ENCODE data around the gene CACFD1. TPM values are rescaled to one million over a fixed set of nuclear protein-coding genes. Genes with fewer than 3 reads are reported as not detected.

CACFD1 gene
- total and polyA plus RNA-seq, 3 donors from 2014 or later = 34.7 to 47.9 (median 43.3) TPM

DNA sequence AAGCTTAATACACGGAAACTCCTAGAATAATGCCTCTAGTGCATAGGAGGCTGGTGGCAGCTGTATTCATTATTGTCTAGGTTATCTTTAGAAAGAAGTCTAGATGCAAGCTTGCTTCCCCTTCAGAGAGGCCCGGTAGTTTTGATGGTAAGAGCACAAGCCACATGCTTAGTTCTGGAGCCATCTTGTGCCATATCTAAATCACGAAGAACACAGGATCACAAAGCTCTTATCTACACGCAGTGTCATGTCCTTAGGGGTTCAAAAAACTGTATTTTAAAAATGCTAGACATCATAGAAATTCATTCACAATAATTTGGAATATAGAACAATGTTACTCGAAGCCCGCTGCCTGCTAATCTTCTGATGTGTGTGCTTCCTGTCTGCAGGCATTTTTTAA, 6.2 kb downstream of the CACFD1 start:
- H3K9me3 ChIP-seq = no peaks in the 10 kb centered on the region
- TF ChIP-seq, protein P1, sequence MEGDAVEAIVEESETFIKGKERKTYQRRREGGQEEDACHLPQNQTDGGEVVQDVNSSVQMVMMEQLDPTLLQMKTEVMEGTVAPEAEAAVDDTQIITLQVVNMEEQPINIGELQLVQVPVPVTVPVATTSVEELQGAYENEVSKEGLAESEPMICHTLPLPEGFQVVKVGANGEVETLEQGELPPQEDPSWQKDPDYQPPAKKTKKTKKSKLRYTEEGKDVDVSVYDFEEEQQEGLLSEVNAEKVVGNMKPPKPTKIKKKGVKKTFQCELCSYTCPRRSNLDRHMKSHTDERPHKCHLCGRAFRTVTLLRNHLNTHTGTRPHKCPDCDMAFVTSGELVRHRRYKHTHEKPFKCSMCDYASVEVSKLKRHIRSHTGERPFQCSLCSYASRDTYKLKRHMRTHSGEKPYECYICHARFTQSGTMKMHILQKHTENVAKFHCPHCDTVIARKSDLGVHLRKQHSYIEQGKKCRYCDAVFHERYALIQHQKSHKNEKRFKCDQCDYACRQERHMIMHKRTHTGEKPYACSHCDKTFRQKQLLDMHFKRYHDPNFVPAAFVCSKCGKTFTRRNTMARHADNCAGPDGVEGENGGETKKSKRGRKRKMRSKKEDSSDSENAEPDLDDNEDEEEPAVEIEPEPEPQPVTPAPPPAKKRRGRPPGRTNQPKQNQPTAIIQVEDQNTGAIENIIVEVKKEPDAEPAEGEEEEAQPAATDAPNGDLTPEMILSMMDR (IDR thresholded peaks at IDR 0.05) = no peak
- TF ChIP-seq POLR2A (IDR thresholded peaks at IDR 0.05) = no peak
- peaks cover 1% of the 10 kb centered on the region for H3K4me1 ChIP-seq
- no peaks in the 10 kb centered on the region for H3K27me3 ChIP-seq
- H3K27ac ChIP-seq = no peak overlapping the region
- H3K4me3 ChIP-seq = no peak overlapping the region
- intact Hi-C loops (cut with DNase I; ENCODE audit: low total_unique reads) = no loop called here
- 85 to 86% methylated on average over 6 of the region's 6 CpGs for WGBS, 2 donors
- no peak for DNase-seq
- H3K36me3 ChIP-seq (ENCODE audit: low read depth, missing control alignments) = no peaks in the 10 kb centered on the region

DNA sequence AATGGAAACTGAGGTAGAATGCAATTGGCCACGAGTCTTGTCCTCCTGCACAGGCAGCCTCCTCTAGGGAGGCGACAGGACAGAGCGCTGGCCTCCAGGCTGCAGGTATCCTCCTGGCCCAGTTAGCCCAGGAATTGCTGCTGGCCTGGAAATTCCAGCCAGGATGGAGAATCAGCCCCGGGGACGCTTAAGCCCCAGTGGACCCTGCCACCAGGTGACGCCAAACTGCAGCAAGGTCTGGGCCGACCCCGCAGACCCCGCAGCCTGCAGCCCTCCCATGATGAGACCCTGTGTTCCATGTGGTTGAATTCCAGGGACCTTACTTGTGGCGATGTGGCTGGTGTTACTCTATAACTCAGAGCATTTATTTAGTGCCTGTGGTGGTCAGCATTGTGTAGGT, 7.3 kb downstream of the CACFD1 start:
- Histone ChIP-seq H3K9me3 (no peaks in the 10 kb centered on the region), H3K27me3 (no peaks in the 10 kb centered on the region), H3K27ac (no peak overlapping the region), H3K4me3 (no peak overlapping the region), H3K36me3 (ENCODE audit: low read depth, missing control alignments) (no peaks in the 10 kb centered on the region), H3K4me1 (no peaks in the 10 kb centered on the region)
- DNase-seq = no peak
- intact Hi-C loops (cut with DNase I; ENCODE audit: low total_unique reads) = no loop called here
- TF ChIP-seq POLR2A (IDR thresholded peaks at IDR 0.05) = no peak
- TF ChIP-seq, protein P1 (IDR thresholded peaks at IDR 0.05) = no peak
- WGBS, 2 donors = 86 to 87% methylated on average over 4 to 10 of the region's 10 CpGs

DNA sequence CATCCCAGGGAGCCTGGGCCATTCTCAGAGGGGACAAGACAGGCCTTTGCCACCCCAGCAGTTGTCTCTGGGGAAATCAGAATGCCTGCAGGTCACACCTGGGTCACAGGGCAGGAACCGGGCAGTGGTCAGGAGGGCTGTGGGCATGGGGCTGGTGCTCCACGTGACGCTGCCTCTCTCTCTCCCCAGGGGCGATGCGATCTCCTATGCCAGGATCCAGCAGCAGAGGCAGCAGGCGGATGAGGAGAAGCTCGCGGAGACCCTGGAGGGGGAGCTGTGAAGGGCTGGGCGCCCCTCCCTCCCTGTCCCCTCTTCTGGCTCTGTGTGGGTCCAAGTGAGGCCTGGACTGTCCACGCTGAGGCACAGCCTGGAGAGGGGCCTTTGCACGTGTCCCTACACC, 8.6 kb downstream of the CACFD1 start:
- 83 to 96% methylated on average over 5 to 8 of the region's 11 CpGs for WGBS, 2 donors
- Histone ChIP-seq H3K4me1 (no peaks in the 10 kb centered on the region), H3K36me3 (ENCODE audit: low read depth, missing control alignments) (no peaks in the 10 kb centered on the region), H3K4me3 (no peak overlapping the region), H3K27ac (no peak overlapping the region), H3K9me3 (no peaks in the 10 kb centered on the region), H3K27me3 (no peaks in the 10 kb centered on the region)
- no peak for DNase-seq
- intact Hi-C loops (cut with DNase I; ENCODE audit: low total_unique reads) = no loop called here
- TF ChIP-seq POLR2A (IDR thresholded peaks at IDR 0.05) = no peak
- TF ChIP-seq, protein P1 (IDR thresholded peaks at IDR 0.05) = no peak

DNA sequence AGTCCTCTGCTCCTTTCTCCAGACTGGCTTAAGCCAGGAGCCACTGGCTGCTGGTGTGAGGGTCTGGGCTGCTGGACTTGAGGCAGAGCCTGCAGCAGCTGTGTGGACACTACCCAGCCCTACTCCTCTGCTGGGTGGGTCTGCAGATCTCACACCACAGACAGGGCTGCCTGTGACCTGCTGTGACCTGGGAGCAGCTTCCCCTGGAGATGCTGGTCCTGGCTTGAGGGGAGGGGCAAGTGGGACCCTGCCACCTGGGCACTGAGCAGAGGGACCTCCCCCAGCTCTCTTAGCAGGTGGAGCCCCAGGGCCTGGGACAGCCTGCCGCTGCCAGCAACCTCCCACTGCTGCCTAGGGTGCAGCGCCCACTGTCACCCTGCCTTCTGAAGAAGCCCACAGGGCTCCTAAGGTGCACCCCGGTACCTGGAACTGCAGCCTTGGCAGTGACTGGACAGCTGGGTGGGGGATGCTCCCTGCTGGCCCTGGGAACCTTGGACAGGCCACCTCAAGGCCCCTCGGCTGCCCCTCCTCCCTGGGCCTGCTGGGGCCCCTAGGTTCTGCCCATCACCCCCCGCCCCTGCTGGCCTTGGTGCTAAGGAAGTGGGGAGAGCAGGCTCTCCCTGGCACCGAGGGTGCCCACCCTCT, 9.1 kb downstream of the CACFD1 start:
- intact Hi-C loops (cut with DNase I; ENCODE audit: low total_unique reads) = no loop called here
- DNase-seq = no peak
- no peak overlapping the region for H3K4me3 ChIP-seq
- no peaks in the 10 kb centered on the region for H3K9me3 ChIP-seq
- 86 to 87% methylated on average over 1 to 4 of the region's 6 CpGs for WGBS, 2 donors
- no peak overlapping the region for H3K27ac ChIP-seq
- no peaks in the 10 kb centered on the region for H3K27me3 ChIP-seq
- no peak for TF ChIP-seq POLR2A (IDR thresholded peaks at IDR 0.05)
- TF ChIP-seq, protein P1 (IDR thresholded peaks at IDR 0.05) = no peak
- H3K36me3 ChIP-seq (ENCODE audit: low read depth, missing control alignments) = no peaks in the 10 kb centered on the region
- H3K4me1 ChIP-seq = no peaks in the 10 kb centered on the region

DNA sequence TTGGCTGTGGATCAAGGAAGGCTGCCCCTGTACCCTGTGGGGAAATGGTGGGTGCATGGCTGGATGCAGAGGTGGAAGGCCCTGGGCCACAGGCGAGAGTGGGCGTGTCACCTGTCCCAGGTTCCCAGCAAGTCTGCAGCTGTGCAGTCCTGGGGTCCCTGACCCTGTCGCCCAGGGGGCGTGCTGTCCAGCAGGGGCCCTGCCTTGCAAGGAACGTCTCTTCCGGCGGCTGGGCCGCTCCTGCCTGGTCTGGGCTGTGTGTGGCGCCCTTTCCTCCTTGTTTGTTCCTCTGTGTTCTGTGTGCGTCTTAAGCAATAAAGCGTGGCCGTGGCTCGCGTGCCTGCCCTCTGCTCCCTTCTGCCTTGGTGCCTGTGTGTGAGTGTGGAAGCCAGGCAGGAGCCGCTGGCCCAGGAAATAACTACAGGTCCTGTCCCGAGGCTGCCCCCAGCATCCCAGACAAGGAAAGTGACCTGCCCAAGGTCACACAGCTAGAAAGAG, 10.7 kb downstream of the CACFD1 start:
- no peak overlapping the region for H3K27ac ChIP-seq
- TF ChIP-seq, protein P1 (IDR thresholded peaks at IDR 0.05) = no peak
- no peak for TF ChIP-seq POLR2A (IDR thresholded peaks at IDR 0.05)
- no peak overlapping the region for H3K4me3 ChIP-seq
- no peaks in the 10 kb centered on the region for H3K4me1 ChIP-seq
- intact Hi-C loops (cut with DNase I; ENCODE audit: low total_unique reads) = no loop called here
- DNase-seq = no peak
- WGBS, 2 donors = 81 to 90% methylated on average over 13 to 16 of the region's 16 CpGs
- no peaks in the 10 kb centered on the region for H3K36me3 ChIP-seq (ENCODE audit: low read depth, missing control alignments)
- no peaks in the 10 kb centered on the region for H3K9me3 ChIP-seq
- no peaks in the 10 kb centered on the region for H3K27me3 ChIP-seq

All from testis (tissue), 3 donors.